Left hindlimb (tissue), 1 donor: Measurements from ENCODE around the gene MSL1.
A peak's percentile ranks its signal among the peaks of the same experiment; 100 is the strongest.

Source experiments
- DNase-seq: peaks from one replicate; pipeline ENCODE4 v3.0.0-alpha.2; 2018

MSL1 gene

DNA sequence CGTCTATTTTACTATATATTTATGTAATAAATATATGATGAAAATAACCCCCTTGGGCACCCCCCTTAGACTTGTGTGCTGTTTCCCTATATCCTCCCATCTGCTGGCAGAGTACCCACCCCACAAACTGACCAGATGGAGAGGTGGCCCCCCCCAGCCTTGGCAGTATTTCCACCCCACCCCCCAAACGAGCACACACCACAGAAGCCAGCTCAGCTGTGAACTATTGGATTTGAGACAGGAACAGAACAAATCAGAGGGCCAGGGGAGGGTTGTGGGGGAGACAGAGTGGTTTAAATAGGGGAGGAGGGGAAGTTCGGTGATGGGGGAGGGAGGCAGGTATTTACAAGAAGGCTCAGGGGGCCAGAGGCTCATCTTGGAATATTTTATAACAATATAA is 29.2 kb upstream of the MSL1 start:
- no peak for DNase-seq

DNA sequence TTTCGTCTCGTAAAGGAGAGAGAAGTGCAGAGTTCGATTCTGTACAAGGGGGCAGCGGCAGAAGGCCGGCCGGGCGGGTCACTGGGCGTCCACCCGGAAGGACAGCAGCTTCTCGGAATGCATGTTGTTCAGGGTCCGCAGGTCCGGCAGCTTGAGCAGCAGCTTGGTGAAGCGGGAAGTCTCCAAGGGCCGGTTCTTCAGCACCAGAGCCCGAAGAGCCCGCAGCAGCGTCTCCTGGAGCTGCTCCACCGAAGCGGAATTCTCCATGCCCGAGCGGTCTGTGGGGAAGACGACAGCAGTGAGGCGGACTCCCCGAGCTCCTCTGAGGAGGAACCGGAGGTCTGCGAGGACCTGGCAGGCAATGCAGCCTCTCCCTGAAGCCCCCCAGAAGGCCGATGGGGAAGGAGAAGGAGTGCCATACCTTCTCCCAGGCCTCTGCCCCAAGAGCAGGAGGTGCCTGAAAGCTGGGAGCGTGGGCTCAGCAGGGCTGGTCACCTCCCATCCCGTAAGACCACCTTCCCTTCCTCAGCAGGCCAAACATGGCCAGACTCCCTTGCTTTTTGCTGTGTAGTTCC is 28.7 kb upstream of the MSL1 start:
- no peak for DNase-seq

DNA sequence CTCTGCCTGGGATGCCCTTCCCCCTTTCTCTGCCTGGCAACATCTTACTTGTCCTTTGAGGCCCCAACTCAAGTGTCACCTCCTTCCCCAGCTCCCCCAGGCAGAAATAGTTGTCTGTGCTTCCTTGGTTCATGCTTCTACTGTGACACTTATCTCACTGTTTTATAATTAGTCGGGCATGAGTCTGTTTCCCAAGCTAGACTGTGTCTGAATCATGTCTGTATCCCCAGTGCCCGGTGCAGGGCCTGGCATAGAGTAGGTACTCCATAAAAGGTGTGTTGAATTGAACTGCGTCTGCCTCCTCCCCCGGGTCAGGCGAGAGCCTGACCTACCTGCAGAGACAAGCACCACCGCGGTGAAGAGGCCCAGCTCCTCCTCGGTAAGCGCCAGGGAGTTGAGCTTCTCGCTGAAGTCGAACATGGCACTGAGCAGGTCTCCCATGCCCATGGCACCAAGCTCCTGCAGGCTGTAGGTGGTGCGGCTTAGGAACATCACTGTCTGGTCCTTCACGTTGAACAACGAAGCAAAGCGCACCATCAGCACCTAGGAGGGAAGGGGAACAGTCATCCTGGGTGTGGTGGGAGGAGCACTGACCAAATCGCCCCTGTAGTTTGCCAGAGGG is 28.1 kb upstream of the MSL1 start:
- DNase-seq: no peak

DNA sequence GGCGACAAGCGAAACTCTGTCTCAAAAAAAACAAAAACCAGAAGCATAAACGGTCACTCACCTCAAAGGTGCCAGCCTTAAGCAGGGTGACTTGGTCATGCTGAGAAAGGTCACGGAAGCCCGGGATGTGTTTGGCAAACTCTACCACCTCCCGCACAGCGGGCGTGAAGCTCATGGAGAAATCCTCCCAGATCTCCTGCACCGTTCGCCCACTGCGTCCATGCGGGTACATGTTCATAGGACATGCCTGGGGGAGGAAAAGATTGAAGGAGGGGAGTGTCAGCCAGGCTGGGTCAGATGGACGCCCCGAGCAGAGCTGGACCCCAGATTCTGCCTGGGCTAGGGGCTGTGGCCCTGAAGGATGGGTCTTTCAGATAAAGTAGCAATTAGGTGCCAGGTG is 26.9 kb upstream of the MSL1 start:
- DNase-seq: no peak

DNA sequence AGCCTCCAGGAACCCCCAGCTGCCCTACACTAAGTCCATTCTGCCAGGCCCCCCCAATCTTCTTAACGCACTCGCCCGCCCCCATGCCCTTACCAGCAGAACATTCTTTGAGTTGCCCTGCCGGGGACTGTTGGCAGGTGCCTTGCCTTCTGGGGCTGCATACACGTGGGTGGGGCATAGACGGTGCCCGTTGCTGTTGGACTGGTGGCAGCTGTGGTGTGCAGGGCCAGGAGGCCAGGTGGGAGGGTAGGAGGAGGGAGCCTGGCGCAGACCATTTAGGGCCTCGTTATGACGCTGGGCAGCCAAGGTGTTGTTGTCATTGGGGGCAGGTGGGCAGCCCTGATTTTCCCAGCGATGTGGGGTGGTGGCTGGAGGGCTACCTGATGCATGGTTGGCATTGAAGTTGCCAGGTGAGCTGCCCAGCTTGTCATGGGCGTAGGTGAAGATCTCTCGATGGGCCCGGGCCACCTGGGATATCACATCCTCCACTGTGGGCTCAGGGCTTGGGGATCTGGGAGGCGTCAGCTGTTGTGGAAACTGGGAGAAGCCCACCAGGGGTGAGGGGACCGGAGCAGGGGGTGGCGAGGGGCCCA is 26.3 kb upstream of the MSL1 start:
- DNase-seq: peak; percentile 34

DNA sequence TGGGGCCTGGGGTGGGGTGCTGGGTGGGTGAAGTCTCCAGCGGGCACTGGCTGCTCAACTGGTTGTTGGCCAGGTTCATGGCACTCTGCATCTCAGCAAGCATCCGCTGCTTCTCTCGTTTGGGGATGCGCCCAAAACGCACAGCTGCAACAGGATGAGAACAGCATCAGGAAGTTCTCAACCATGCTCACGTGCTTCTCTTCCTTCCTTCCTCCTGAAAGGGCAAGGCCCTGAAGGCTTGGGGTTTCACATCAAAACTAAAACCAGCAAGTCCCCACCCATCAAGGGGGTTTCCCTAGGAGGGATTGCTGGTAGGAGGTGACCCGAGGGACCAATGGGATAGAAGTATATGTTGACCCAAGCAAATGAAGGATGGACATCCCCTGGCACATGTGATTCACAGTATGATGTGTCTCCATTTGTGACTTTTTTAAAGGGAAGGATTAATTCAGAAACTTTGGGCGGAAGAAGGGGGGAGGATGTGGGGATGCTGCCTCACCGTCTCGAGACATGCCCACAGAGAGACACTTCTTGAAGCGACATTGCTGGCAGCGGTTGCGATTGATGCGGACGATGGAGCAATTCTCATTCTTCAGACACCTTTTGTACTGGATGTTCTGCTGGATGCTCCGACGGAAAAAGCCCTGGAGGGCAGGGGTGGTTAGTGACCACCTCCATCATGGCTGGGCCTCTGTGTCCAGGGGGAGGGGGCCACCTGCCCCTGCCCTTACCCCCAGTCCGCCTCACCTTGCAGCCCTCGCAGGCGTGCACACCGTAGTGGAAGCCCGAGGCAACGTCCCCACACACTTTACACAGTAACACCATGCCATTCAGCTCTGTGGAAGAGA is 25.6 kb upstream of the MSL1 start:
- peak; percentile 23 for DNase-seq

DNA sequence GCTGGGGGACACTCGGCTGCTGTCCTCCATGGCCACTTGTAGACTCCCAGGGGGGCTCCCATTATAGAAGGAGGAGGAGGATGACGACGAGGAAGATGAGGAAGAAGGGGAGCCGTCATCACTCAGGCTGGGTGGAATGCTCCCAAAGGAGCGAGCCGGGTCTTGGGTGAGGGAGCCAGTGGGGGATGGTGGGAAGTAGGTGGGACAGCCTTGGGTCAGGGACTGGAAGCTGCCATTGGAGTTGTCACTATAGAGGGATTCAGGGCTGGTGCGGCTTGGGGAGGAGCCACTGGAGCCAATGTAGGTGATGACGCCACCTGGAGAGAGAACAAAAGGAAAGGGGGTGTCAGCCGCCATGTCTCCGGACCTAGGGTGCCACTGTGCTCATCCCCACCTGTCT is 24.7 kb upstream of the MSL1 start:
- DNase-seq: peak; percentile 19

DNA sequence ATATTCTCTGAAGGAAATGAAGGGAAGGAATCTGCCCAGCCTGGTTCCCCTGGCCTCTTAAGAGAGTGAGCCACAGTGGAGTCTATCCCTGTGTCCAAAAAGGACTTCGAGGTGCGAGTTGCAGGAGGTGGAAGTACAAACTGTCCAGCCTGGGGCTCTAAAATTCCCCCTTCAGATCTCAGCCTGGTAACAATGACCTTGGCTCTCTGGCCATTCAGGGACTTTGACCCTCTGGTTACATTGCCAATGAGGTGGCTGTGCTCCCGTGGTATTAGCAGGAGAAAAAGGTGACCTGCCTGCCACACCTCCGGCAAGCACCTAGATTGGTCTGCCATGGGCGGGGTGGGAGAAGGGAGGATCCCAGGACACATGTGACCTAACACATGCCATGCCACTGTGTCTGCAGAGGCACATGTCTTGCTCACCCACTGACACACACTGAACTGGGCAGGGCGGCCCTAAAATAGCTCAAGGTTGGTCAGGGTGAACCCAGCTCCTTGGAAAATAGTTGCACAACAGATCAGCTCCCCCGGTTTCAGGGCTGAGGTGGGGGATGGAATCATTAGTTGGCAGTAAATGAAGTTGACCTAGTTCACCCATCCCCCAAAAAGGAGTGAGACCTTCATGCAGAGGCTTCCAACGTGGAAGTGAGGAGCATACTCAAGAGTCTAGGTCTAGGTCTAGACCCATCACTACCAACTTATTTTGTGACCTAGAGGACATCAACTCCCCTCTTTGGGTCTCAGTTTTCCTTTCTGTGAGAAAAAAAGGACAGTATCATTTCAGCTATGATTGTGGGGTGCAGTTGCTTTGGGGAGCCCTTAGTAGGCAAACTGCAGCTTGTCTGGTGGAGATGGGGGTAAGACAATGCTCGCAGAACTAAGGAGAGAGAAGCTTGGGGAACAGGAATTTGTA is 23.6 kb upstream of the MSL1 start:
- DNase-seq: peak; percentile 39

DNA sequence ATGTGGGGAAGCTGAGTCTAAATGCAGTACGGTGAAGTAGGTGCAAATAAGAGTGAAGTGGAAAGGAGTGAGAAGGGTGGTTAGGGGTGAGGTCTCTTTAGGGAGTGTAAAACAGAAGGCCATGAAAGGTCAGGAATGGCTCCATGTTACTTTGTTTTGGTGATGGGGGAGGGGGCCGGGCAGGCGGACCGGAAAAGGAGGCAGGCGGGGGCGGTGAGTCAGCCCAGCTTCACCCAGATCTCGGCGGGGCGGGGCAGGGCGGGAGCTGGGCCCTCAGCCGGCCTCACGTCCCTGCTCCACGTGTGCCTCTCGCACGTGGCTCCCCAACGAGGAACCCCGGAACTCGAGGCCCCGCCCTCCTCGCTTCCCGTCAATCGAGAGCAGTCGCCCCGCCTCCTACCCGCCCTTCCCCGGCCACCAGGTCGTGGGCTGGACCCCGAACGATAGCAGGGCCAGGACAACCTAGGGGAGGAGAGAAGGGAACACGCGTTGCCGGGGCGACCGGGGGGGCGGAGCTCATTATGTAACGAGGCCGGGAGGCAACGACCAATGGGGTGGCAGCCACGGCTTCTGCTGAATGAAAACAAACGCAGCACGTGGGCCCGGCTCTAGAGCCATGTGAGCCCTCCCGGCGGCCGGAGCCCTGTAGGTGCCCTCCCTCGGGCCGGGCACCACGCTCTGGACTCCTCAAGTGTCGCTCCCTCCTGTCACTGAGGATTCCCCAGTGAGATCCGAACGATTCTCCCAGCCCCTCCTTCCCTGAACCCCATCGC is 22.7 kb upstream of the MSL1 start:
- DNase-seq: peak; percentile 93

DNA sequence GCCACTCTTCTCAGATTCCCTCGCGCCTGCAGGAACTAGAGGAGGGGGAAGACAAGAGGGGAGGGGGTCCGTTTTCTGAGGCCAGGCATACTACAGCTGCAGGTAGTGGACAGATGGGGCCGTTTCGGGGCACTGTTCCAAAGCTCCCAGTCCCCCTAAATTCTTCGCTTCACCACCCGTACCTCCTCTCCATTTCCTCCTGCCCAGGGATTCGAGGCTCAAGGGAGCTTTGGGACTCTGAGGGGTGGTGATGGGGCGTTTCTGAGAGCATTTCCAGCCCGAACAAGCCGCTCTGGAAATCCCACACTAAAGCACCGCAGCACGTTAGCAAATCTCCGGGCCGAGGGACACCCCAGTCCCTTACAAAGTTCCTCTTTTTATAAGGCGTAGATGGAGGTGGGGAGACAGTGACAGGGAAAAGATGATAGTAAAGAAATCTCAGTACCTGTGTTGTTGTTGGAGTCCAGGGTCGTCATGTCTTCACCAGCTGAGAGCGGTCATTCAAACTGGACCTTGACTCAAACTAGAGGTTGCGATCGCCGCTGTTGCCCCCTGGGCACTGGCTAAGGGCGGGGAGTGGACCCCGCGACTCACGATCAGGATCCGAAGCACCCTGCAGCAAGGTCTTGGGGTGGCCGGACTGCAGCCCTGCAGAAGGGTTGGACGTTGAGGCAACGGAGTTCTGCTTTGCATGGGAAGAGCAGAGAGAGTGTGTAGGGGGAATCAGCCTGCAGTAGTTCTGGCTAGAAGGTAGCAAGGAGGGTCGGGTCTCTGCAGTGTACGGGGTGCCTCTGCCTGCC is 22.0 kb upstream of the MSL1 start:
- no peak for DNase-seq

DNA sequence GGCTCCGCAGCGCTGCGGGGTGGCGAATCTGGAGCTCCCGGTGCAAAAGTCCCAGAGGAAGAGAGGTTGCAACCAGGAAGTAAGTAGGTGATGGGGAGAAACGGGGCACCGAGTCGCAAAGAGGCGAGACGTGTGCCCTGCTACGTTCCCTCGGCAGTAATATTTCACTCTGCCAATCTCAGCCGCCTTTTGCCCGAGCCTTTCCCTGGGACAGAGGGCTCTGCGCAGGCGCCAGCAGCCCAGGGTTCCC is 21.4 kb upstream of the MSL1 start, which contains the start of gene NR1D1:
NR1D1 (minus strand) TSS at position 171 of the 250 bp plus-strand sequence. CDS start 495 bp downstream, outside the sequence.
- DNase-seq: no peak

DNA sequence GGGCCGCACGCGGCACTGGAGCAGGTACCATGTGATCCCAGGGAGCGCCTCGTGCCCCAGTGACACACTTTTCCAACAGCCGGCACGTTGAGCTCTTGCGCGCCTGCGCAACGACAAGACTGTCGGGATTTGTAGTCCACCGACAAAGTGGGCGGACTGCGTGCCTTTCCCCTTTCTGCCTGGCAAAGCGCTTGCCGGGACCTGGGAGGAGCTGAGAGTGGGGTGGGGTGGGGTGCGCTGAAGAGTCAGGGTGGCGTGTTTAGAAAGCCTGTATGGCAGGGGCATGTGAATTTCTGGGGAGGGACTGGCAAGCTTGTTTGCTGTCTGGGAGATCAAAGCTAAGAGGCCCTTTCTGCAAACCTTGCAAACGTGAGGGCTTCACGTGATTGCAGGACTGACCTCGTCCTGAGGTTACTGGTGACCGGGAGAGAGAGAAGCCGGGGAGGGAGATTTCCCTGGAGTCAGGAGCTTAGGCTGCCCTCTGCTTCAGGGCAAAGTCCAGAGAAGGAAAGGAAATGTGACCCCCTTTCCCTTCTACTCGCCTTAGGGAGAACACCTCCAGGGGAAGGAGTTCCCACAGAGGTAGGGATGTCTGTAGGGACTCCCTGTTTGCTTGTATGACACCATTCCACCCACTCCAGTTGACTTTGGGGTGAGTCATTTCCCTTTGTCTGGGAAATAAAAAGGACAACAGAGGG is 21.0 kb upstream of the MSL1 start:
- peak; percentile 94 for DNase-seq

DNA sequence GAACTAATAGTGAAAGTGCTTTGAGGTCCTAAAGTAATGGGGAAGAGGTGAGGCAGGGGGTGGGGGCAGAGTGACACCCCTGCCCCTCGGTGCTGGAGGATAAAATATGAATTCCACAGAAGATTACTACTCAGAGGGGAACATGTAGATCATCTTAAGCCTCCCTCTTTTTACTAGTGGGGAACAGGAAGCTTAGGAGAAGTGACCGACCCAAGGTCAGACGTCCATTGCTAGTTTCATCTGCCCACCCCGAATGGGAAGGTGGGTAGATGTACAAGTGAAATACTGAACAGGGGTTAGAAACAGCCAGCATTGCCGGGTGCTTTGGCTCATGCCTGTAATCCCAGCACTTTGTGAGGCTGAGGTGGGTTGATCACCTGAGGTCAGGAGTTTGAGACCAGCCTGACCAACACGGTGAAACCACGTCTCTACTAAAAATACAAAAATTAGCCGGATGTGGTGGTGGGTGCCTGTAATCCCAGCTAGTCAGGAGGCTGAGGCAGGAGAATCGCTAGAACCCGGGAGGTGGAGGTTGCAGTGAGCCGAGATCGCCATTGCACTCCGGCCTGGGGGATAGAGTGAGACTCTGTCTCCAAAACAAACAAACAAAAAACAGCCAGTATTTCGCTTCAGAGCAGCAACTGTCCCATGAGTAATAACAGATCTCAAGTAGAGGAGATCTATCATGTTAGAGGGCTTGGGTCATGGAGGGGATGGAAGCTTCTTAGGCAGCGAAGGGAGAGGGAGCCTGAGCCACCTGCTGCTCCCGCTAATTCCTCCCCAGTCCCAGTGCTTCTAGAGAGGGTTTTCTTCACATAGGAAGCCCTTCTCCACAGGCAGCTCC is 20.2 kb upstream of the MSL1 start:
- no peak for DNase-seq

DNA sequence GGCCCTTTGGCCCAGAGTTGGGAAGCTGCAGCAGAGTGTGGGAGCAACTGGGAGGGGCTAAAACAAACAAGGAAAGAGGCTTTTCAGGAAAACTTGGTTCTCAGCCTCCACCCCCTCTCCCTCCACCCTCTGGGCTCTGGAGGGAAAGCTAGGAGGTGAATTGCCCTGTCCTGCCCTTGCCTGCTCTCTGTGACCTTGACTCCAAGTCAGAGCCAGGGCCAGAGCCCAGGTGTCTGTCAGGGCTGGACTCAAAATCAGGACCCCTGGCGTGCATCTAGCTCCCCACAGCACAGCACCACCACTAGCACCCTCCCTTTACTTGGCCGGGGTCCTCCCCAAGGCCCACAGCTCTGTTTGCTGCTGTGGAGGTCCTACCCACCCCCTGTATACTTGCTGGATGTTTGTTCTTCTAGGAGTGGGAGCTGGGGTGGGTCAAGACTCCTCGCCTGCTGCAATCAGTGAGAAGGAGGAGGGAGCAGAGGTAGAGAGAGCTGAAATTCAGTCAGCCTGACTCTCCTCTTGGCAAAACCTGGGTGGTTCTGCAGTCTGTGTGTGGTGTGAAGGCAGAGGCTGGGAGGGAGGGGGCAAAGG is 18.6 kb upstream of the MSL1 start:
- peak; percentile 27 for DNase-seq

DNA sequence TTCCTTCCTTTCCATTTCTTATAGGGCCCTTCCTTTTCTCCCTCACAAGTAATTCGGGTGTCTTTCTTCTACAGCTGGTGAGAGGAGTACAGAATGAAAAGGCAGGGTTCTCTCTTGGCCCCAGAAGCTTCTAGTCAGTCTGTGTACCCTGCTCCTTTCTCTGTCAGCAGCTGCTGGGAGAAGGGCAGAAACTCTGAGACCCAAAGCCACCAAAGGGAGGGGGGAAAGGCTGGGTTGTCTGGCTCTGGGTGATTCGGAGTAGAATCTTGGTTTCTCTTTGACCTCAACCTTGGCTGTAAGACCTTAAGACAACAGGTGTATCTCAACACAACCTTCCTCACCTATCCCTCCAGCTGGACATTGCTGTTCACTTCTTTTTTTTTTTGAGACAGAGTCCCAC is 18.1 kb upstream of the MSL1 start:
- DNase-seq: no peak

DNA sequence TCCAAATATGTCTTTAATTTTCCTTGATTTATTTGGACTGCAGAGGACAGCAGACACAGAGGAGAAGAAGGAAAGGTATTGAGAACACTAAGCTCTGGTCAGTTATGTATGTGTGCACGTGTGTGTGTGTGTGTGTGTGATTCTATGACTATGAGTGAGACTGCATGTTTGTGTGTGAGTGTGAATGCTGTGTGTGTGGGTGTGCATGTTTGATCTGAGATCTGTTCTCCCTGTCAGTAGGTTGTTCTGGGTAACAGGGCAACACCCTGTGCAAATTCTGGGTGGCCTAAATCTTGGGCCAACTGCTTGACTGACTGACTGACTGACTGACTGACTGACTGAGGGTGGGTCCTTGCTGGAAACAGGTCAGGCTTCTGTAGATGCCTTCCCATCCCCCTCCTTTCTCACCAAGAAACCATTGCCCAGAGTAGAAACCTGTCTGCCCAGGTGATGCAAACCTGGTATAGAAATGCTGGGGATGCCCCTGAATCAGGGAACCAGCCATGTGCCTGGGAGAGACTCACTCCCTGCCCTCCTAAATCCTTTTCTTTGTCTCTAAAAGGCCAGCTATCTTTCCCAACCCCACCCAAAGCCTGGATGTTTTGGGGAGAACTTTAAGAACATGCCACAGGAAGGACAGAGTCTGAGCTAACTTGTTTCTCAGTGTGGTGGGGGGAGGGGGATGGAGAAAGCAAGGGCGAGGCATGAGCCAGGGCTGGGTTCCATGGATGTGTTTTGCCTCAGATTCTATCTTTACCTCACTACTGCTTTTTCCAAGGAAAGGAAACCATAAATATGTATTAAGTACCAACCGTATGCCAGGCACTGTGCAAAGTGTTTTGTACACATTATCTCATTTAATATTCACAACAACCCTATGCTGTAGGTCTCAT is 16.9 kb upstream of the MSL1 start:
- peak; percentile 32 for DNase-seq

DNA sequence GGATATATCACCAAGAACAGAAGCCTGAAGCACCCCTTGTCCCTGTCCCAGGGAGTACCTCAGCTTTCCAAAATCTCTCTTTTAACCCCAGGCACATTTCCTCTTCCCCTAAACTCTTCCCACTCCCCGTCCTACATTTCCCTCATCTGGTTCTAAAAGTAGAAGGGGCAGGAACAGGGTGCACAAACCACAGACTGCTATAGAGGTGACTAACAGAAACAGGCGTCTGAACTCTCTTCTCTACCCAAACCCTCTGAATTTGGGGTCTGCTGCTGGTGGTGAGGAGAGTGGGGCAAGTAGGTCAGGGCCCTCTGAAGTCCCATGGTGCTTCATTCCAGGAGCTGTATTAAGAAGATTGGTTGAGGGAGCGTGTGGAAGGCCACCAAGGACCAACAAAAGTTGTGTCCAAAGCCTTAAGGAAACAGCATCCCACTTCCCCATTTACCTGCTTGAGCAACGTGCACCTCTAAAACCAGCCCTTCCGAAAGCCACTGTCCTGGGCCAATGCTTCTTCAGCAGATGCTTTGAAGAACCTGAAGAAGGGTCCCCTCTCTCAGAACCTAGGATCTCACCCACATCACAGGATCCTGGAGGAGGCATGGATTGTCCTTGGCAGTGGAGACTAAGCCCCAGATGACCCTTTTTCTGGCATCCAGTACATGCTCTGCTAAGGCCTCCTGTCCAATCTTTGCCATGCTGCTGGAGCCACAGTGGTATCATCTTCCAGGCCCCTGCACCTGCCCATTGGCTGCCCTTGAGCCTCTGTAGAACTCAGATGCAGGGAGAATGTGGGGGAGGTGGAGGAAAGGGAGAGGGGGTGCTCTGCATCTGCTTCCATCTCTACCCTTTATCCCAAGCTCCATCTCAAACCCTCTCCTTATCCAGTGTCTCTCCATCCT is 15.7 kb upstream of the MSL1 start:
- peak; percentile 25 for DNase-seq
